HG03378 (cell line): ENCODE results near the gene PRRT1B.

Experiments used
- ATAC-seq: cut with Tn5 transposase; IDR thresholded peaks from one replicate; pipeline ENCODE4 v1.9.1; 2021; ENCODE audit warnings: mild to moderate bottlenecking, moderate library complexity; ENCODE audit not compliant: unreplicated experiment

The PRRT1B gene

GRCh38 chr9:131522257-131523085 lies 22.9 kb upstream of the PRRT1B start:
- no peak for ATAC-seq

GRCh38 chr9:131523086-131523388 lies 22.3 kb upstream of the PRRT1B start:
- ATAC-seq, result no peak

GRCh38 chr9:131523451-131524435 lies 21.6 kb upstream of the PRRT1B start:
- ATAC-seq, result no peak

GRCh38 chr9:131524665-131525315 lies 20.5 kb upstream of the PRRT1B start:
- ATAC-seq, result no peak

GRCh38 chr9:131525643-131526565 lies 19.4 kb upstream of the PRRT1B start:
- ATAC-seq, result no peak

GRCh38 chr9:131528186-131528585 lies 17.1 kb upstream of the PRRT1B start:
- no peak for ATAC-seq

- no peak for ATAC-seq
These were observed 16.3 kb upstream of the PRRT1B start for GRCh38 chr9:131528886-131529505.

GRCh38 chr9:131529597-131530545 lies 15.5 kb upstream of the PRRT1B start:
- ATAC-seq, result no peak

GRCh38 chr9:131530546-131530919 lies 14.8 kb upstream of the PRRT1B start:
- no peak for ATAC-seq

- ATAC-seq, result peak; percentile 48
These were observed 14.1 kb upstream of the PRRT1B start, which contains the start of gene UCK1 for GRCh38 chr9:131530920-131531832. TSS of gene UCK1 (minus strand) at chr9:131531263. CDS start at chr9:131531174, 89 bp downstream.

GRCh38 chr9:131534721-131535237 lies 10.5 kb upstream of the PRRT1B start:
- no peak for ATAC-seq

- no peak for ATAC-seq
These were observed 7.4 kb upstream of the PRRT1B start for GRCh38 chr9:131537946-131538345.

GRCh38 chr9:131539223-131539923 lies 6.0 kb upstream of the PRRT1B start:
- no peak for ATAC-seq

GRCh38 chr9:131543141-131543540 lies 2.2 kb upstream of the PRRT1B start:
- no peak for ATAC-seq

- no peak for ATAC-seq
These were observed 538 bp downstream of the PRRT1B start for GRCh38 chr9:131545786-131546335.

- ATAC-seq, result no peak
These were observed 1.2 kb downstream of the PRRT1B start for GRCh38 chr9:131546336-131547084.
